Type B pancreatic cell (in vitro differentiated cells): ENCODE measurements around the gene SYNJ2. TPM values are rescaled to one million over a fixed set of nuclear protein-coding genes. Genes with fewer than 3 reads are reported as not detected.

Source experiments
- DNase-seq: peaks from one replicate; pipeline ENCODE4 v3.0.0; 2021; ENCODE audit warnings: mixed read lengths; ENCODE audit not compliant: unreplicated experiment; ENCODE audit errors: extremely low spot score
- H3K27ac Mint-ChIP-seq: 2 replicates; pipeline ENCODE4 v1.8.0; 2021; ENCODE audit warnings: mild to moderate bottlenecking, mixed read lengths
- H3K27me3 Mint-ChIP-seq: 2 replicates; pipeline ENCODE4 v1.8.0; 2021; ENCODE audit warnings: mixed read lengths
- H3K36me3 Mint-ChIP-seq: 2 replicates; pipeline ENCODE4 v1.8.0; 2021; ENCODE audit warnings: mixed read lengths
- H3K4me1 Mint-ChIP-seq: one replicate; pipeline ENCODE4 v1.8.0; 2021; ENCODE audit warnings: mixed read lengths; ENCODE audit not compliant: unreplicated experiment
- H3K4me3 Mint-ChIP-seq: 2 replicates; pipeline ENCODE4 v1.8.0; 2021; ENCODE audit warnings: mild to moderate bottlenecking, mixed read lengths
- H3K9me3 Mint-ChIP-seq: 2 replicates; pipeline ENCODE4 v1.8.0; 2021; ENCODE audit warnings: mixed read lengths
- total RNA-seq: library from RNA; stranded (reverse); gene quantifications from 2 replicates; pipeline ENCODE4 v1.2.1, GENCODE V29; 2021; ENCODE audit warnings: low replicate concordance
- TF ChIP-seq, protein P1 (sequence below): fragments of 200-600 bp; sonication (generic); conservative IDR thresholded peaks from 2 replicates; pipeline ENCODE4 v1.5.0; 2021; ENCODE audit warnings: antibody characterized with exemption, mild to moderate bottlenecking

Gene SYNJ2
- total RNA-seq, 1 donor from 2014 or later = 17.0 TPM

DNA sequence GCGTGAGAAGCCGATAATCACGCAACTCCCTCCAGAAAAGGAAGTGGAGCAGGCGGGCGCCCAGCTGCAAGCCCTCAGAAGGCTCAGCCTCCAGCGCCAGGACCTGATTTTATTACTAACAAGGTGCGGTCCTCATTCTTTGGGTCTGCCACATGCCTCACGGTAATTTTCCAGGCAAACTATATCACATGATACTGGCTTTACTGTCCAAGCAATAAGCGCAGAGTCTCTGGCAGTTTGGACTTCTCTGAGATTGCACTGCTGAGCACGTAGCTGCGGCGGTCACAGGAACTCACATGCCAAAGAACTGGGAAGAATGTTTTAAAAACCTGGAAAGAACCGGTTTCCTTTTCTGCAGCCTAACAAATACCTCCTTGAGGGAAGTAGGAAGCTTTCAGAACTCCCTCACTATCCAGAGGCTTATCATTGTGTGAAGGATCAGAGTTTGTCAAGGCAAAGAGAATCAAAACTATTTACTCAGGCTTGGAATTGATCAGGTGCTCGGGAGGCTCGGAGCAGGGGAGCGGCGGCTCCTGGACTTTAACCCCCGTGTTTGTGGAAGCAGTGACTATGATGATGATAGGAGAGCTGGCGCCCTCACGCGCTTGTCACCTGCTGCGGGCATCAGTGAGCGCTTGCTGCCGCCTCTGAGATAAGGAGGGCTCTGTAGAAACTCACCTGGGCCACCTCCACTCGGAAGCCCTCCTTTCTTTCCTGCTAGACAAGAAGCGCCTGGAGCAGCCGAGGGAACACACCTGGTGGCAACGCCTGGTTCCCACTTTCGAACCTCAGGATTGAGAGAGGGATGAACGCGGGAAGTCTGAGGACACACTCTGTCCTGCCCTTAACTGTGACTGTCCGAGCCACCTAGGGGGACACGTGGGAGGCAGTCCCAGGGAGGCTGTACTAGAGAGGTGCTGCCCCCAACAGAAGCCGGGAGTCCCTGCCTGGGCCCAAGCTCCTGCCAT, 27.2 kb upstream of the SYNJ2 start:
- no peak for DNase-seq

DNA sequence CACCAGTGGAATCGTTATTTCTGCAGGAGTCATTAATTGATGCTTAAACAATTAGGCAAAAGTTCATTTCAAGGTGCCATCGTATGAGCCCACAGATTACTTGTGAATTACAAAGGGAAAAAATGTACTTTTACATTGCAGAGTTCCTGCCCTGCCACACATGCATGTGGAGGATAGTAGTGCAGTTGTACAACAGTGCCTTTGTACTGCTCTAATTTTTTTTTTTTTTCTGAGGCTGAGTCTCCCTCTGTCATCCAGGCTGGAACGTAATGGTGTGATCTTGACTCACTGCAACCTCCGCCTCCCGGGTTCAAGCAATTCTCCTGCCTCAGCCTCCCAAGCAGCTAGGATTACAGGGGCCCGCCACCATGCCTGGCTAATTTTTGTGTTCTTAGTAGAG, 26.0 kb upstream of the SYNJ2 start:
- H3K27me3 Mint-ChIP-seq = no peaks in the 10 kb centered on the region
- peaks cover 4% of the 10 kb centered on the region for H3K9me3 Mint-ChIP-seq
- no peaks in the 10 kb centered on the region for H3K36me3 Mint-ChIP-seq
- TF ChIP-seq, protein P1, sequence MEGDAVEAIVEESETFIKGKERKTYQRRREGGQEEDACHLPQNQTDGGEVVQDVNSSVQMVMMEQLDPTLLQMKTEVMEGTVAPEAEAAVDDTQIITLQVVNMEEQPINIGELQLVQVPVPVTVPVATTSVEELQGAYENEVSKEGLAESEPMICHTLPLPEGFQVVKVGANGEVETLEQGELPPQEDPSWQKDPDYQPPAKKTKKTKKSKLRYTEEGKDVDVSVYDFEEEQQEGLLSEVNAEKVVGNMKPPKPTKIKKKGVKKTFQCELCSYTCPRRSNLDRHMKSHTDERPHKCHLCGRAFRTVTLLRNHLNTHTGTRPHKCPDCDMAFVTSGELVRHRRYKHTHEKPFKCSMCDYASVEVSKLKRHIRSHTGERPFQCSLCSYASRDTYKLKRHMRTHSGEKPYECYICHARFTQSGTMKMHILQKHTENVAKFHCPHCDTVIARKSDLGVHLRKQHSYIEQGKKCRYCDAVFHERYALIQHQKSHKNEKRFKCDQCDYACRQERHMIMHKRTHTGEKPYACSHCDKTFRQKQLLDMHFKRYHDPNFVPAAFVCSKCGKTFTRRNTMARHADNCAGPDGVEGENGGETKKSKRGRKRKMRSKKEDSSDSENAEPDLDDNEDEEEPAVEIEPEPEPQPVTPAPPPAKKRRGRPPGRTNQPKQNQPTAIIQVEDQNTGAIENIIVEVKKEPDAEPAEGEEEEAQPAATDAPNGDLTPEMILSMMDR = no peak
- DNase-seq = no peak
- H3K4me1 Mint-ChIP-seq = peaks cover 7% of the 10 kb centered on the region
- H3K4me3 Mint-ChIP-seq = no peak overlapping the region
- H3K27ac Mint-ChIP-seq = no peak overlapping the region

More for the DNA sequence above, 27.2 kb upstream of the SYNJ2 start:
- peak overlapping the region; percentile 63 for H3K4me3 Mint-ChIP-seq
- H3K36me3 Mint-ChIP-seq = no peaks in the 10 kb centered on the region
- TF ChIP-seq, protein P1 = no peak
- H3K27ac Mint-ChIP-seq = peak overlapping the region; percentile 90
- peaks cover 7% of the 10 kb centered on the region for H3K4me1 Mint-ChIP-seq
- H3K9me3 Mint-ChIP-seq = peaks cover 8% of the 10 kb centered on the region
- H3K27me3 Mint-ChIP-seq = no peaks in the 10 kb centered on the region

DNA sequence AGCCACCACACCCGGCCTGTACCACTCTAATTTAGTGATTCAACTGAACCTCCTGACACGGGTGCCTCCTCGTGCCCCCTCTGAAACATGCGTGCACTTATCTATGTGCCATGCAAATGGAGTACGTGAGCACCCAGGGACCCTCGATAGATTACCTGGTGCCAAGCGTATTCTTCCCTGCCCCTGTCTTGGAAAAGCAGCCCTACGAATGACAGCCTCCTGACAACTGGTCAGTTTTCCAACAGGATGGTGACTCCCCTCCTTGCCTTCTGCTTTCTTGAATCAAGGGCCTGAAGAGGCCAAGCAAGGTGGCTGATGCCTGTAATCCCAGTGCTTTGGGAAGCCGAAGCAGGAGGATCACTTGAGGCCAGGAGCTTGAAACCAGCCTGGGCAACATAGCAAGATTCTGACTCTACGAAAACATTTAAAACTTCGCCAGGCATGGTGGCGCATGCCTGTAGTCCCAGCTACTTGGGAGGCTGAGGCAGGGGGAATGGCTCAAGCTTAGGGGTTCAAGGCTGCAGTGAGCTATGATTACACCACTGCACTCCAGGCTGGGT, 25.4 kb upstream of the SYNJ2 start:
- no peak overlapping the region for H3K27ac Mint-ChIP-seq
- TF ChIP-seq, protein P1 = no peak
- DNase-seq = no peak
- H3K36me3 Mint-ChIP-seq = no peaks in the 10 kb centered on the region
- H3K4me1 Mint-ChIP-seq = peaks cover 7% of the 10 kb centered on the region
- no peaks in the 10 kb centered on the region for H3K9me3 Mint-ChIP-seq
- no peaks in the 10 kb centered on the region for H3K27me3 Mint-ChIP-seq
- no peak overlapping the region for H3K4me3 Mint-ChIP-seq

DNA sequence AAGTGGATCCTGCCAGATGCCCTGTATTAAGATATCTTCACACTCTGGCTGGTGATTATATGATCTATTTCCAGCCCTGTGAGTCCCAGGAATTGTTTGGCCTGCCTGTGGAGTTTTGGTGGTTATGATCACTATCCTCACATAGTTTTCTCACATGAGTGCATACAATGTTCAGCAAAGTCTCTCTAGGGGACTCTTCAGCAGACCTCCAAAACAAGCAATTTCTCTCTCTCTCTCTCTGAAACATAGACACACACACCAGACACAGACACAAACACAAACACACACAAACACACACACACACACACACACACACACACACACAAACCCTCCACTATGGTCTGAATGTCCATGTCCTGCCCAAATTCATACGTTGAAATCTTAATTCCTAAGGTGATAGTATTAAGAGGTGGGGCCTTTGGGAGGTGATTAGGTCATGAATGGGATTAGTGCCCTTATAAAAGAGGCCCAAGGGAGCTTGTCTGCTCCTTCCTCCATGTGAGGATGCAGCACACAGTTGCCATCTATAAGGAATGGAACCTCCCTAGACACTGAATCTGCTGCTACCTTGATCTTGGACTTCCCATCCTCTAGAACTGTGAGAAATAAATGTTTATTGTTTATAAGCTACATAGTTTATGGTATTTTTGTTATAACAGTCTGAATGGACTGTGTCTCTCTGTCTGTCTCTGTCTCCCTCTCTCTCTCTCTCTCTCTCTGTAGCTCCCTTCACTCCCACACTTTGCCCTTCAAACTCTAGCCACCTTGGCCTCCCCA, 22.0 kb upstream of the SYNJ2 start:
- H3K27me3 Mint-ChIP-seq = no peaks in the 10 kb centered on the region
- DNase-seq = no peak
- H3K9me3 Mint-ChIP-seq = peaks cover 5% of the 10 kb centered on the region
- no peaks in the 10 kb centered on the region for H3K4me1 Mint-ChIP-seq
- no peak overlapping the region for H3K4me3 Mint-ChIP-seq
- no peak overlapping the region for H3K27ac Mint-ChIP-seq
- TF ChIP-seq, protein P1 = no peak
- H3K36me3 Mint-ChIP-seq = no peaks in the 10 kb centered on the region

DNA sequence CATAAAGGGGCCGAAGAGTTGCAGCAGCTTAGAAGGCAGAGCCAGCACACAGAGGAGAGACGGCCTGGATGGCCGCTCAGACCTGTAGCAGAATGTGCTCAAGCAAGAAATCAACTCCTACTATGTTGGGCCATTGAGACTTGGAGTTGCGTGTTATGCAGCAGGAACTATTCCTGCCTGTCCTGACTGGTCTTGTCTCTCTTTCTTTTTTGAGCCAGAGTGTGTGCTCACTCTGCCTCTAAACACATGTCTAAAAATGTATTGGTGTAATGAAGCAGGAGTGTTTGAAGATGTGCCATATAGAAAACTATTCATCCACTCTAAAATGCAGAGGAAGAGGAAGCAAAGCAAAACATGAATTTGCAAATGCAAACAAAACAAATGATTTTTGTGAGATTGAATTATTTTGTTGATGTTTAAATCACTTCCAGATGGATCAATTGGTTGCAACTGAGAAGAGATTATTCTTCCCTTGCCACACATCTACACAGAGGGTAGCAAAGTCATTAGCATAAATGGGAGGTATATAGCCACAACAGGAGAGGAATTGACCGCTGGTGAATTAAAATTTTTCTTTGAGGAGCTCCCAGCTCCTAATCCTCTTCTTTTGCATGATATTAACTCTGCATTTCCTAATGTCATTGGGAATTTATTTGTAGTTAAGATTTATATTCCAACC, 20.4 kb upstream of the SYNJ2 start:
- Mint-ChIP-seq H3K27me3 (no peaks in the 10 kb centered on the region), H3K27ac (peak overlapping the region; percentile 13), H3K4me1 (no peaks in the 10 kb centered on the region), H3K4me3 (no peak overlapping the region), H3K36me3 (no peaks in the 10 kb centered on the region), H3K9me3 (peaks cover 5% of the 10 kb centered on the region)
- TF ChIP-seq, protein P1 = no peak
- DNase-seq = no peak
